Ectodermal cell (in vitro differentiated cells): ENCODE data around the gene PGAP3.

Source experiments
- H3K27ac ChIP-seq: 2 replicates; pipeline ENCODE4 v1.7.0; 2013; ENCODE audit warnings: mild to moderate bottlenecking, low read depth, low read length; ENCODE audit not compliant: insufficient read depth, poor library complexity, severe bottlenecking
- H3K27me3 ChIP-seq: 2 replicates; pipeline ENCODE4 v1.7.0; 2013; ENCODE audit warnings: mild to moderate bottlenecking, low read length; ENCODE audit not compliant: insufficient read depth, control insufficient read depth, poor library complexity, severe bottlenecking
- H3K36me3 ChIP-seq: one replicate; pipeline ENCODE4 v1.7.0; 2013; ENCODE audit warnings: low read length; ENCODE audit not compliant: control insufficient read depth, insufficient read depth
- H3K4me1 ChIP-seq: one replicate; pipeline ENCODE4 v1.7.0; 2013; ENCODE audit warnings: low read length; ENCODE audit not compliant: control insufficient read depth, insufficient read depth
- H3K4me3 ChIP-seq: 2 replicates; pipeline ENCODE4 v1.7.0; 2013; ENCODE audit warnings: low read depth, low read length, control low read depth; ENCODE audit not compliant: insufficient read depth
- H3K9me3 ChIP-seq: 2 replicates; pipeline ENCODE4 v1.7.0; 2013; ENCODE audit warnings: mild to moderate bottlenecking, low read length, moderate library complexity; ENCODE audit not compliant: control insufficient read depth
- WGBS, 2 experiments: methylation state at CpG; one replicate each; pipeline ENCODE4 v1.1.7; 2013; ENCODE audit warnings: missing lambda C conversion rate in 2 of 2; 5-methylcytosine and 5-hydroxymethylcytosine counted together

Gene PGAP3

GRCh38 chr17:39621523-39622379 is 66.1 kb downstream of the PGAP3 start:
- no peaks in the 10 kb centered on the region for H3K36me3 ChIP-seq
- H3K4me3 ChIP-seq = no peak overlapping the region
- peaks cover 98% of the 10 kb centered on the region for H3K27me3 ChIP-seq
- no peaks in the 10 kb centered on the region for H3K9me3 ChIP-seq
- no peaks in the 10 kb centered on the region for H3K4me1 ChIP-seq
- WGBS, 2 experiments = 13 to 14% methylated on average over 26 of the region's 26 CpGs
- H3K27ac ChIP-seq = no peak overlapping the region
